ENCODE results near the gene IL20RA.

GRCh38 chr6:136952714-136953260 lies 92.0 kb downstream of the IL20RA start:
- TF ChIP-seq CTCF (IDR thresholded peaks at IDR 0.05) (no peak), POLR2AphosphoS5 (IDR thresholded peaks at IDR 0.05) (no peak)
